CD14-positive monocyte (primary cell): ENCODE measurements around the gene AATK. TPM values are rescaled to one million over a fixed set of nuclear protein-coding genes. Genes with fewer than 3 reads are reported as not detected.

ENCODE experiments used
- DNase-seq, 3 donors: peaks; one replicate each; pipeline ENCODE4 v3.0.0-alpha.2; 2011 to 2022
- H2AFZ ChIP-seq: 2 replicates; pipeline ENCODE4 v1.6.0; 2012; ENCODE audit warnings: mild to moderate bottlenecking, low read depth, low read length, inconsistent platforms; ENCODE audit not compliant: insufficient read depth, poor library complexity, severe bottlenecking
- H3K27ac ChIP-seq, 2 donors: 1 replicate in 1 of 2; 2 replicates in 1 of 2; pipeline ENCODE4 v1.5.1; 2012 to 2013; ENCODE audit warnings: low read length in 2 of 2, control low read depth in 1 of 2, inconsistent platforms in 1 of 2, low read depth in 1 of 2, mild to moderate bottlenecking in 1 of 2
- H3K27me3 ChIP-seq, 2 donors: one replicate each; pipeline versions ENCODE4 v1.6.0 to v1.6.1; 2011 to 2013; ENCODE audit warnings: low read length in 2 of 2; ENCODE audit not compliant: control insufficient read depth in 2 of 2, insufficient read depth in 2 of 2
- H3K36me3 ChIP-seq, 2 donors: replicated peaks in 1 of 2; 1 replicate in 1 of 2; 2 replicates in 1 of 2; pipeline versions ENCODE4 v1.5.1 to v1.6.1; 2012 to 2013; ENCODE audit warnings: low read length in 2 of 2, control low read depth in 1 of 2, inconsistent platforms in 1 of 2, mild to moderate bottlenecking in 1 of 2; ENCODE audit not compliant: insufficient read depth in 2 of 2, control insufficient read depth in 1 of 2
- H3K4me1 ChIP-seq, 2 donors: 1 replicate in 1 of 2; 2 replicates in 1 of 2; pipeline versions ENCODE4 v1.5.1 to v1.6.1; 2012 to 2013; ENCODE audit warnings: low read length in 2 of 2, control low read depth in 1 of 2, inconsistent platforms in 1 of 2, mild to moderate bottlenecking in 1 of 2, moderate library complexity in 1 of 2; ENCODE audit not compliant: insufficient read depth in 2 of 2, control insufficient read depth in 1 of 2
- H3K4me2 ChIP-seq: replicated peaks from 2 replicates; pipeline ENCODE3; 2012; ENCODE audit warnings: low read length, moderate library complexity, mild to moderate bottlenecking; ENCODE audit not compliant: poor library complexity, severe bottlenecking; ENCODE audit errors: extremely low read depth
- H3K4me3 ChIP-seq, 3 experiments: fragments of 200-600 bp in 1 of 3; sonication (generic) in 1 of 3; replicated peaks in 1 of 3; 1 replicate in 2 of 3; 2 replicates in 1 of 3; pipeline ENCODE4 v1.5.1; 2011 to 2013; ENCODE audit warnings: low read length in 3 of 3, mild to moderate bottlenecking in 3 of 3, control low read depth in 2 of 3, low read depth in 2 of 3, inconsistent platforms in 1 of 3, moderate library complexity in 1 of 3
- H3K79me2 ChIP-seq: 2 replicates; pipeline ENCODE4 v1.6.0; 2012; ENCODE audit warnings: mild to moderate bottlenecking, control low read depth, inconsistent platforms, low read length, moderate library complexity; ENCODE audit not compliant: insufficient read depth
- H3K9ac ChIP-seq: 2 replicates; pipeline ENCODE4 v1.6.0; 2017; ENCODE audit warnings: low read length, mild to moderate bottlenecking; ENCODE audit not compliant: insufficient read depth, poor library complexity, severe bottlenecking
- H3K9me3 ChIP-seq, 2 donors: replicated peaks in 1 of 2; 1 replicate in 1 of 2; 2 replicates in 1 of 2; pipeline versions ENCODE4 v1.5.1 to v1.6.1; 2012 to 2013; ENCODE audit warnings: low read length in 2 of 2, control low read depth in 1 of 2; ENCODE audit not compliant: control insufficient read depth in 1 of 2, insufficient read depth in 1 of 2
- H4K20me1 ChIP-seq: 2 replicates; pipeline ENCODE4 v1.6.0; 2012; ENCODE audit warnings: mild to moderate bottlenecking, low read length, control low read depth, moderate library complexity; ENCODE audit not compliant: insufficient read depth
- H3K27ac Mint-ChIP-seq, 7 donors: one replicate each; pipeline ENCODE4 v1.8.0; 2020; ENCODE audit warnings: mild to moderate bottlenecking in 7 of 7, mixed read lengths in 7 of 7, moderate library complexity in 6 of 7, inconsistent platforms in 2 of 7
- H3K27me3 Mint-ChIP-seq, 3 donors: one replicate each; pipeline ENCODE4 v1.8.0; 2021 to 2022; ENCODE audit warnings: low read depth in 3 of 3, mild to moderate bottlenecking in 3 of 3, mixed read lengths in 3 of 3, moderate library complexity in 3 of 3, inconsistent platforms in 1 of 3
- H3K36me3 Mint-ChIP-seq, 2 donors: one replicate each; pipeline ENCODE4 v1.8.0; 2020; ENCODE audit warnings: mixed read lengths in 2 of 2, inconsistent platforms in 1 of 2, mild to moderate bottlenecking in 1 of 2
- H3K4me1 Mint-ChIP-seq: one replicate; pipeline ENCODE4 v1.8.0; 2020; ENCODE audit warnings: mild to moderate bottlenecking, mixed read lengths
- H3K4me3 Mint-ChIP-seq, 2 donors: one replicate each; pipeline ENCODE4 v1.8.0; 2020; ENCODE audit warnings: mild to moderate bottlenecking in 2 of 2, mixed read lengths in 2 of 2, moderate library complexity in 1 of 2
- H3K9me3 Mint-ChIP-seq, 7 donors: one replicate each; pipeline ENCODE4 v1.8.0; 2020 to 2022; ENCODE audit warnings: mixed read lengths in 7 of 7, mild to moderate bottlenecking in 6 of 7, moderate library complexity in 6 of 7, inconsistent platforms in 2 of 7
- CTCF ChIP-seq: fragments of 200-600 bp; IDR thresholded peaks from one replicate; pipeline ENCODE4 v1.8.0; 2022; ENCODE audit warnings: antibody characterized with exemption, mild to moderate bottlenecking
- WGBS: methylation state at CpG from one replicate; pipeline ENCODE4 v1.1.5; 2013; ENCODE audit warnings: missing lambda C conversion rate; ENCODE audit not compliant: insufficient coverage; 5-methylcytosine and 5-hydroxymethylcytosine counted together
- intact Hi-C, 2 donors: fragments of 100-400 bp; cut with micrococcal nuclease; formaldehyde crosslinking; loops; one replicate each; pipeline versions ENCODE4 v1.15.0 to v1.15.1; 2023
- polyA plus RNA-seq, 3 donors: library from polyadenylated mRNA; depleted of rRNA in 1 of 3; unstranded in 2 of 3; stranded (reverse) in 1 of 3; fragments of 300-500 nt in 2 of 3; fragments of >200 nt in 1 of 3; fragmentation: Illumina TruSeq in 2 of 3; gene quantifications; 1 replicate in 2 of 3; 2 replicates in 1 of 3; pipeline ENCODE4 v1.2.3, GENCODE V29; 2012 to 2021

Gene AATK
- polyA plus RNA-seq, 3 donors: 0.93 to 15.3 (median 2.0) TPM

GRCh38 chr17:81203136-81203535, 37.1 kb upstream of the AATK start:
- no peak for TF ChIP-seq CTCF
- no peak for DNase-seq
- no peak overlapping the region for H3K4me3 Mint-ChIP-seq
- 96% methylated on average over 20 of the region's 20 CpGs for WGBS
- Histone ChIP-seq H3K27me3 (no peaks in the 10 kb centered on the region), H3K4me3 (no peak overlapping the region), H4K20me1 (no peaks in the 10 kb centered on the region), H2AFZ (no peak overlapping the region), H3K27ac (no peak overlapping the region), H3K4me1 (peaks cover 2 to 4% of the 10 kb centered on the region in 2 donors), H3K9ac (no peak overlapping the region), H3K79me2 (no peaks in the 10 kb centered on the region), H3K9me3 (no peaks in the 10 kb centered on the region), H3K4me2 (no peak overlapping the region), H3K36me3 (peaks cover 4 to 14% of the 10 kb centered on the region in 2 donors)
- no peaks in the 10 kb centered on the region for H3K27me3 Mint-ChIP-seq
- peaks cover 19 to 31% of the 10 kb centered on the region in 2 donors for H3K36me3 Mint-ChIP-seq
- H3K9me3 Mint-ChIP-seq: peaks cover 0 to 2% (median 0%) of the 10 kb centered on the region in 7 donors
- intact Hi-C loops: no loop called here
- no peak overlapping the region for H3K27ac Mint-ChIP-seq
- H3K4me1 Mint-ChIP-seq: peaks cover 2% of the 10 kb centered on the region

- peaks cover 2 to 4% of the 10 kb centered on the region in 2 donors for H3K4me1 ChIP-seq
- 96% methylated on average over 10 of the region's 10 CpGs for WGBS
- H3K4me3 ChIP-seq: no peak overlapping the region
- peaks cover 4 to 16% of the 10 kb centered on the region in 2 donors for H3K36me3 ChIP-seq
- no peak overlapping the region for H3K27ac Mint-ChIP-seq
- no peak overlapping the region for H2AFZ ChIP-seq
- peaks cover 2% of the 10 kb centered on the region for H3K4me1 Mint-ChIP-seq
- no peak overlapping the region for H3K27ac ChIP-seq
- intact Hi-C loops: no loop called here
- no peaks in the 10 kb centered on the region for H3K9me3 ChIP-seq
- H3K27me3 ChIP-seq: no peaks in the 10 kb centered on the region
- H3K9ac ChIP-seq: no peak overlapping the region
- H3K4me3 Mint-ChIP-seq: no peak overlapping the region
- H3K9me3 Mint-ChIP-seq: no peaks in the 10 kb centered on the region
- no peaks in the 10 kb centered on the region for H4K20me1 ChIP-seq
- DNase-seq: no peak
- TF ChIP-seq CTCF: no peak
- no peak overlapping the region for H3K4me2 ChIP-seq
- H3K27me3 Mint-ChIP-seq: no peaks in the 10 kb centered on the region
- no peaks in the 10 kb centered on the region for H3K79me2 ChIP-seq
- H3K36me3 Mint-ChIP-seq: peaks cover 25 to 35% of the 10 kb centered on the region in 2 donors
Measured at GRCh38 chr17:81202318-81202717, 36.3 kb upstream of the AATK start.
